ENCODE results near the gene ZFAND5. TPM values are rescaled to one million over a fixed set of nuclear protein-coding genes. Genes with fewer than 3 reads are reported as not detected.

Gene ZFAND5
- total and polyA plus RNA-seq, 2 donors from 2014 or later, result 88.8 to 218 TPM

- H3K9me3 ChIP-seq (ENCODE audit: control insufficient read depth in 2 of 3, insufficient read depth in 1 of 3, low read length in 3 of 3), result no peaks in the 10 kb centered on the region
- H3K36me3 ChIP-seq (ENCODE audit: control insufficient read depth in 2 of 3, insufficient read depth in 3 of 3, low read length in 3 of 3), result peaks cover 5 to 15% (median 6%) of the 10 kb centered on the region in 3 donors
- H3K27ac ChIP-seq (ENCODE audit: low read depth in 2 of 2, low read length in 2 of 2), result peak overlapping the region; percentile 100
- H3K4me3 ChIP-seq (ENCODE audit: low read length in 3 of 3), result peak overlapping the region; percentile 96 to 99 (median 98)
- DNase-seq, result peak; percentile 76 to 92 (median 83)
- H3K9ac ChIP-seq (ENCODE audit: low read length in 3 of 3), result peak overlapping the region; percentile 94 to 100 (median 94)
- H3K27me3 ChIP-seq (ENCODE audit: control insufficient read depth, insufficient read depth, low read length), result no peaks in the 10 kb centered on the region
- no peak for FAIRE-seq
- TF ChIP-seq CTCF (IDR thresholded peaks at IDR 0.05; ENCODE audit: borderline replicate concordance, extremely low read depth, insufficient read depth), result no peak
- intact Hi-C loops (cut with DNase I), result no loop called here
- peaks cover 3 to 21% (median 7%) of the 10 kb centered on the region in 3 donors for H3K4me1 ChIP-seq (ENCODE audit: control insufficient read depth in 2 of 3, insufficient read depth in 2 of 3, low read depth in 1 of 3, low read length in 3 of 3)
Measured at GRCh38 chr9:72363908-72364678, 915 bp downstream of the ZFAND5 start.

- FAIRE-seq (no peak), DNase-seq (peak in 2 of 5 donors; percentile 42 to 43)
- H3K9me3 ChIP-seq (ENCODE audit: control insufficient read depth in 2 of 3, insufficient read depth in 1 of 3, low read length in 3 of 3), result no peaks in the 10 kb centered on the region
- no peaks in the 10 kb centered on the region for H3K27me3 ChIP-seq (ENCODE audit: control insufficient read depth, insufficient read depth, low read length)
- H3K27ac ChIP-seq (ENCODE audit: low read depth in 2 of 2, low read length in 2 of 2), result peak overlapping the region; percentile 100
- H3K9ac ChIP-seq (ENCODE audit: low read length in 3 of 3), result peak overlapping the region; percentile 94 to 100 (median 94)
- peaks cover 3 to 30% (median 8%) of the 10 kb centered on the region in 3 donors for H3K4me1 ChIP-seq (ENCODE audit: control insufficient read depth in 2 of 3, insufficient read depth in 2 of 3, low read depth in 1 of 3, low read length in 3 of 3)
- peaks cover 6 to 24% (median 9%) of the 10 kb centered on the region in 3 donors for H3K36me3 ChIP-seq (ENCODE audit: control insufficient read depth in 2 of 3, insufficient read depth in 3 of 3, low read length in 3 of 3)
- intact Hi-C loops (cut with DNase I), result no loop called here
- peak overlapping the region; percentile 96 to 99 (median 98) for H3K4me3 ChIP-seq (ENCODE audit: low read length in 3 of 3)
- no peak for TF ChIP-seq CTCF (IDR thresholded peaks at IDR 0.05; ENCODE audit: borderline replicate concordance, extremely low read depth, insufficient read depth)
Measured at GRCh38 chr9:72363236-72363635, 1.8 kb downstream of the ZFAND5 start.

GRCh38 chr9:72362680-72363139 lies 2.3 kb downstream of the ZFAND5 start:
- Histone ChIP-seq H3K27me3 (ENCODE audit: control insufficient read depth, insufficient read depth, low read length) (no peaks in the 10 kb centered on the region), H3K36me3 (ENCODE audit: control insufficient read depth in 2 of 3, insufficient read depth in 3 of 3, low read length in 3 of 3) (peaks cover 8 to 28% (median 13%) of the 10 kb centered on the region in 3 donors), H3K9ac (ENCODE audit: low read length in 3 of 3) (peak overlapping the region; percentile 94 to 100 (median 94)), H3K9me3 (ENCODE audit: control insufficient read depth in 2 of 3, insufficient read depth in 1 of 3, low read length in 3 of 3) (no peaks in the 10 kb centered on the region), H3K4me3 (ENCODE audit: low read length in 3 of 3) (peak overlapping the region; percentile 96 to 99 (median 98)), H3K27ac (ENCODE audit: low read depth in 2 of 2, low read length in 2 of 2) (peak overlapping the region; percentile 100), H3K4me1 (ENCODE audit: control insufficient read depth in 2 of 3, insufficient read depth in 2 of 3, low read depth in 1 of 3, low read length in 3 of 3) (peaks cover 3 to 34% (median 12%) of the 10 kb centered on the region in 3 donors)
- intact Hi-C loops (cut with DNase I), result no loop called here
- no peak for TF ChIP-seq CTCF (IDR thresholded peaks at IDR 0.05; ENCODE audit: borderline replicate concordance, extremely low read depth, insufficient read depth)
- DNase-seq (peak; percentile 46 to 92 (median 80)), FAIRE-seq (peak; percentile 72)
